ENCODE data around the gene ZNF775. TPM values are rescaled to one million over a fixed set of nuclear protein-coding genes. Genes with fewer than 3 reads are reported as not detected.

ZNF775 gene
- total and polyA plus RNA-seq, 2 of the 13 experiments (the other 11 are each of a cell fraction or from before 2014, with no cell fraction given) = 3.1 to 3.2 TPM

DNA sequence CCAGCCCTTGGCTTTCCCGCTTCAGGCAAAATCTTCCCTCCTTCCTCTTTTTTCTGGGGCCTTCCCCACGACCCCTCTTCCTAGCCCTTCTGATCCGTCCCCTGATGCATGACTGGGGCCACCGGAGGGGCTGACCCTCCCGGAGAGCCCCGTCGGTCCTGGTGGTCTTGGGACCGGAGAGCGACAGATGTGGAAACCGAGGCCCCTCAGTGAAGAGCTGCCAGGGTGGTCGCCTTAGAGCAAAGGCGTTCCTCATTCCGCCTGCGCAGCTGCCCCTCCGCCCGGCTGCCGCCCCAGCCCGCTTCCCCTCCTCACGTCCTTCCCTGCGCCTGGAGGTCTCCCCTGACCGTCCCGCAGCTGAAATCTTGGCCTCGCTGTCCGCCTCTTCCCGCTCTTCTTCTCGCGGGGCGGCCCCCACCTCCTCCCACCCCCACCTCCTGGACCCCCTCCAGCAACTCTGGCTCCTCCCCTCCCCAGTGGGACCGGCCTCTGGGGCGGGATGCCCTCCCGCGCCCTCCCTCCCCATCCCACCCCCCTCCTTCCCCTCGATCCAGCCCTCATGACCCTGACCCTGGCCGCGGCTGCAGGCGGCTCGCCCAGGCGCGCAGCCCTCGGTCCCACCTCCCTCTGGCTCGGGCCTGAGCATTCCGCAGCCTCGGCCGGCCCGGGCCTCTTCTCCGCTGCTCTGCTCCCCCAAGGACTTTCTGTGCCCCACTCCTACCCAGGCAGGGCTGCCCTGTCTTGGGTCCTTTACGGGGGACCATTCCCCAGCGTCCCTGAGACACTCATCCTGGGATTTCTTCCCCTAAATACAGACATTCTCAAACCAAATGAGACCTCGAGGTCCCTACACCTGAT is 37.6 kb upstream of the ZNF775 start, which contains the start of gene RARRES2 (continued):
- TF ChIP-seq IRX3 (CRISPR knock-in tag; IDR thresholded peaks at IDR 0.05; ENCODE audit: borderline replicate concordance, low read depth) (no peak), SMARCC2 (IDR thresholded peaks at IDR 0.05) (no peak), HMG20A (CRISPR knock-in tag; IDR thresholded peaks at IDR 0.05; ENCODE audit: borderline replicate concordance) (no peak), ZNF710 (CRISPR knock-in tag; IDR thresholded peaks at IDR 0.05; ENCODE audit: borderline replicate concordance) (no peak), ZNF34 (CRISPR knock-in tag; IDR thresholded peaks at IDR 0.05; ENCODE audit: borderline replicate concordance) (no peak), ZNF589 (CRISPR knock-in tag; conservative IDR thresholded peaks at IDR 0.05) (no peak), DMAP1 (CRISPR knock-in tag; IDR thresholded peaks at IDR 0.05) (no peak; the same call in 1 of the 2 replicates), TEAD3 (CRISPR knock-in tag; optimal IDR thresholded peaks at IDR 0.05; ENCODE audit: borderline replicate concordance) (no peak), ZC3H13 (CRISPR knock-in tag; IDR thresholded peaks at IDR 0.05) (no peak), ATF2 (CRISPR knock-in tag; IDR thresholded peaks at IDR 0.05) (no peak), CEBPB (IDR thresholded peaks at IDR 0.05; ENCODE audit: borderline replicate concordance, low read depth, low read length) (no peak), ZNF251 (CRISPR knock-in tag; IDR thresholded peaks at IDR 0.05) (no peak), HNRNPUL1 (IDR thresholded peaks at IDR 0.05; ENCODE audit: low read depth, low read length) (no peak), PLSCR1 (CRISPR knock-in tag; IDR thresholded peaks at IDR 0.05; ENCODE audit: borderline replicate concordance) (no peak), TEF (CRISPR knock-in tag; IDR thresholded peaks at IDR 0.05) (no peak), ZNF652 (CRISPR knock-in tag; IDR thresholded peaks at IDR 0.05; ENCODE audit: borderline replicate concordance, low read depth) (no peak), SAFB2 (CRISPR knock-in tag; IDR thresholded peaks at IDR 0.05; ENCODE audit: borderline replicate concordance, low read depth) (no peak), GTF2F1 (IDR thresholded peaks at IDR 0.05; ENCODE audit: low read length) (no peak), TP53 (CRISPR knock-in tag; conservative IDR thresholded peaks at IDR 0.05) (no peak), ZNF83 (CRISPR knock-in tag; IDR thresholded peaks at IDR 0.05; ENCODE audit: borderline replicate concordance) (no peak), MZF1 (CRISPR knock-in tag; IDR thresholded peaks at IDR 0.05; ENCODE audit: borderline replicate concordance) (no peak), PHF20 (CRISPR knock-in tag; IDR thresholded peaks at IDR 0.05) (no peak), HIVEP1 (CRISPR knock-in tag; IDR thresholded peaks at IDR 0.05) (no peak), SYNCRIP (IDR thresholded peaks at IDR 0.05; ENCODE audit: insufficient read depth, low read depth, low read length) (no peak)
- TF ChIP-seq, protein P1, sequence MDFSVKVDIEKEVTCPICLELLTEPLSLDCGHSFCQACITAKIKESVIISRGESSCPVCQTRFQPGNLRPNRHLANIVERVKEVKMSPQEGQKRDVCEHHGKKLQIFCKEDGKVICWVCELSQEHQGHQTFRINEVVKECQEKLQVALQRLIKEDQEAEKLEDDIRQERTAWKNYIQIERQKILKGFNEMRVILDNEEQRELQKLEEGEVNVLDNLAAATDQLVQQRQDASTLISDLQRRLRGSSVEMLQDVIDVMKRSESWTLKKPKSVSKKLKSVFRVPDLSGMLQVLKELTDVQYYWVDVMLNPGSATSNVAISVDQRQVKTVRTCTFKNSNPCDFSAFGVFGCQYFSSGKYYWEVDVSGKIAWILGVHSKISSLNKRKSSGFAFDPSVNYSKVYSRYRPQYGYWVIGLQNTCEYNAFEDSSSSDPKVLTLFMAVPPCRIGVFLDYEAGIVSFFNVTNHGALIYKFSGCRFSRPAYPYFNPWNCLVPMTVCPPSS (IDR thresholded peaks at IDR 0.05) = no peak
